ENCODE results near the gene TRAM2. TPM values are rescaled to one million over a fixed set of nuclear protein-coding genes. Genes with fewer than 3 reads are reported as not detected.

TRAM2 gene
- polyA plus RNA-seq, 1 donor: 44.1 TPM

DNA sequence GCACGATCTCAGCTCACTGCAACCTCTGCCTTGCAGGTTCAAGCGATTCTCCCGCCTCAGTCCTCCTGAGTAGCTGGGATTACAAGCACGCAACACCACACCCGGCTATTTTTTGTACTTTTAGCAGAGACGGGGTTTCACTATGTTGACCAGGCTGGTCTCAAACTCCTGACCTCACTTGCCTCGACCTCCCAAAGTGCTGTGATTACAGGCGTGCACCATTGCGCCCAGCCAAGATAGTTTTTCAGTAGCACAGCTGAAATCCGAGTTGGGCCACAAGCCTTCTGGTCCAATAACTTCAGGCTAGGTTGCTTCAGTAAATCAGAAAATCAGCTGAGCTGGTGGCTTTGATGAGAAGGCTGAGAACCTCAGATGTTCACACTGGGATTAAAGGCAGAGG is 65.7 kb downstream of the TRAM2 start:
- no peak overlapping the region for H3K27ac ChIP-seq (ENCODE audit: low read length)
- H3K9me3 ChIP-seq (ENCODE audit: control insufficient read depth, low read depth, low read length): no peaks in the 10 kb centered on the region
- no peaks in the 10 kb centered on the region for H3K27me3 ChIP-seq (ENCODE audit: control insufficient read depth, insufficient read depth, low read length)
- DNase-seq: no peak
- H3K4me1 ChIP-seq (ENCODE audit: control insufficient read depth, insufficient read depth, low read length): no peaks in the 10 kb centered on the region
- peaks cover 93% of the 10 kb centered on the region for H3K36me3 ChIP-seq (ENCODE audit: control insufficient read depth, insufficient read depth, low read length)
- no peak overlapping the region for H3K4me3 ChIP-seq (ENCODE audit: low read length)
- no CpG with 5 or more reads among the region's 10 CpGs for WGBS (ENCODE audit: insufficient coverage, low lambda C conversion rate)

DNA sequence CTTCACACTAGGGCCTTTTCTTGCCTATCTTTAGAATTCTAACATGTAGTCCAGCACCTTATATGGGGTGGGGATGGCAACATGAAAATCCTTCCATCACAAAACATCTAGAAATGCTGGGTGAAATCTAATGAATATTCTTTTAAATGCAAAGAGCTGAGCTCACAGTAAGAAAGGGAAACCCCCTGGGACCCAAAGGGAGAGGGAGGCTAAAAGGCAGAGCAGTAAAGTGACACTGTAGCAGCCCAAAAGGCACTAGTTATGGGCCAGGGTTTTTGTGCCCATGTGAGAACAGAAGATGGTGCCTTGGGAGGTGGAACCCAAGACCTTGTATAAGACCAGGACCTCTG is 66.7 kb downstream of the TRAM2 start:
- Histone ChIP-seq H3K4me1 (ENCODE audit: control insufficient read depth, insufficient read depth, low read length) (no peaks in the 10 kb centered on the region), H3K36me3 (ENCODE audit: control insufficient read depth, insufficient read depth, low read length) (peaks cover 94% of the 10 kb centered on the region), H3K27me3 (ENCODE audit: control insufficient read depth, insufficient read depth, low read length) (no peaks in the 10 kb centered on the region), H3K9me3 (ENCODE audit: control insufficient read depth, low read depth, low read length) (no peaks in the 10 kb centered on the region), H3K4me3 (ENCODE audit: low read length) (no peak overlapping the region), H3K27ac (ENCODE audit: low read length) (no peak overlapping the region)
- no peak for DNase-seq

DNA sequence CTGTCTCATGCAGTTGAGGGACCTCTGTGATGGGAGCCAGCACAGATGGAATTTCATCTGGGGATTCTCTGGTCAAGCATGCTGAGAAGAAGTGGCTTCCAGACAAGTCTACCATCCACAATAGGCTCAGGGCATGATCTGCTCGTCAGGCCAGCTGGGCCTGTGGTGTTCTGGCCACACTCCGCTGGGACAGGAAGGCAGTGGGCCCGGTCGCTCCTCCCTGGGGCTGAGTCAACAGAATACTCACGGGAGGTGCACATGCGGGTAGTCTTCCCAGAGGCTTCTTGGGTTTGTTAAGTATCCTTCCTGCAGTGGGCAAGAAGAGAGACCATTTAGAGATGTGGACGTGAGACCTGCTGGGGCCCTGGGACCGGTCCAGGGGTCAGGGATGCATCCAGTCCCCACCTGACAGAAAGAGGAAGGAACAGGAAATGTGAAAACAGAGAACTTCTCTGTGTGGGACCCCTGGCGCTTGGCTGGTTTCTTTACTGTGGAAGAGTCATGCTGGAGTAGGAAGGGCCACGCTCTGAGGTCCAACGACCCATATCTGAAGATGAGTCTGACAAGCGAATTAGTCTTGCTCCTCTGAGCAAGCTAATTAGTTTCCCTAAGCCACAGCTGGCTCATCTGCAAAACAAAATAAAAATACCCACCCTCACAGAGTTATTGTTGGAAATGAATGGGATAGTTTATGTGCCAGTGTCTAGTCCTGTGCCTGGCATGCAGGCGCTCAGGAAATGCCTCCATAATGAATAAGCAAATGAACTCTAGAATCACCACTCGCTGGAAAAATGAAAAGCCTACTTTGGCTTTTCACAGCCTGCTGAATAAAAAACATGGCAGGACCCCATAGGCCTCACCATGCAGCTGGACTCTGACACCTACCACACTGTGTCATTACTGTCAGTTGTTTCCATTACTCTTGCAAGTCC is 67.3 kb downstream of the TRAM2 start:
- H3K4me3 ChIP-seq (ENCODE audit: low read length): no peak overlapping the region
- no peak for DNase-seq
- no peaks in the 10 kb centered on the region for H3K9me3 ChIP-seq (ENCODE audit: control insufficient read depth, low read depth, low read length)
- H3K27ac ChIP-seq (ENCODE audit: low read length): no peak overlapping the region
- H3K27me3 ChIP-seq (ENCODE audit: control insufficient read depth, insufficient read depth, low read length): no peaks in the 10 kb centered on the region
- WGBS (ENCODE audit: insufficient coverage, low lambda C conversion rate): no CpG with 5 or more reads among the region's 14 CpGs
- peaks cover 4% of the 10 kb centered on the region for H3K4me1 ChIP-seq (ENCODE audit: control insufficient read depth, insufficient read depth, low read length)
- peaks cover 94% of the 10 kb centered on the region for H3K36me3 ChIP-seq (ENCODE audit: control insufficient read depth, insufficient read depth, low read length)

DNA sequence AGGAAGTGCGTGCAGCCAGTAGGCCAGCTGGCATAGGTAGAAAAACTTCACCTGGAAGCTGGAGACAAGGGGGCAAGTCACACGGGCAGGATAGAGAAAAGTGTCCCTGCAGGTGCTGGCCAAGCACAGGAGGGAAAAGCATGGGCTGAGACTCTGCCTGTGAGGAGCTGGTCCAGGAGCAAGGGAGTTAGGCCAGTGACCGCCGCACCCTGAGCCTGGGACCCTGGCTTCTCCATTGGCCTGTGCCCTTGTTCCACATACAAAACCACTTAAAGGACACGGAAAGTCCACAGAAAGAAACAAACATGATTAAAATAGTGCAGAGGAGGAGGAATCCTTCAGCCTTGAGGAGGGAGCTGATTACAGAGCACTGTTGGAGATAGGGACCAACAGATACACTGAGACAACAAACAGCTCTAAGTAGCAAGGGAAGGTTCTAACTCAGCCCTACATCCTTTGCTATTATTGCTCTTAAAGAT is 68.6 kb downstream of the TRAM2 start:
- H3K36me3 ChIP-seq (ENCODE audit: control insufficient read depth, insufficient read depth, low read length): peaks cover 90% of the 10 kb centered on the region
- H3K9me3 ChIP-seq (ENCODE audit: control insufficient read depth, low read depth, low read length): no peaks in the 10 kb centered on the region
- no peak for DNase-seq
- no peaks in the 10 kb centered on the region for H3K27me3 ChIP-seq (ENCODE audit: control insufficient read depth, insufficient read depth, low read length)
- H3K4me3 ChIP-seq (ENCODE audit: low read length): no peak overlapping the region
- no peak overlapping the region for H3K27ac ChIP-seq (ENCODE audit: low read length)
- WGBS (ENCODE audit: insufficient coverage, low lambda C conversion rate): no CpG with 5 or more reads among the region's 5 CpGs
- peaks cover 16% of the 10 kb centered on the region for H3K4me1 ChIP-seq (ENCODE audit: control insufficient read depth, insufficient read depth, low read length)

DNA sequence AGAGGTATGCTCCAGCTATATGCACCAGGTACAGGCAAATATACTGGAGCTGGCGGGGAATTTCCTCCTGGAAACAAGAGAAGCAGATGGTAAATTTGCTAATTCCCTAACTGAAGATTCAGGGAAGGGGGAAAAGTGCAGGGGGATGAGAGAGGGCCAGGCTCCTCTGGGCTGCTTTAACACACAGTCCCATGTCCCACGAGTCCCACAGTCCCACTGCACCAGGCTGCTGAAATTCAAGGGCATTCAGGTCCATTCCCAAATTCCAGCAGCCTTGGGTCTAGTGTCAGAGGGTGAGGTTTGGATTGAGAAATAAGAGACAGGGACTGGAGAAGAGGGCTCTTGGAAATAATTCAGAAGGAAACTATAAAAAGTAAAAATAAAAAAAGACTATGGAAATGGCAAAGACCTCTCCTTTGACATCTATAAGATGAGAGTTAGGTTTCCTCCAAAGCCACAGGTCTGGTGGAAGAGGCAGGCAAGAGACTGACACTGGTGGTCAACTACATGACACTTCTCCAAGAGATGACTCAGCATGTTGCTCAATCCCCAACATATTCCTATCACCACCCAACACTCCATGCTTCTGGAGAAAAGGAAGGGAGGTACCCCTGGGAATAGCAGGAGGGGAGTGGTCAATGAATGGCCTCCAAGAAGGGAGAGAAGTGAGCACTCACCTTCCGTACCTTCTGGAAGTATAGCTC is 69.2 kb downstream of the TRAM2 start:
- no peak overlapping the region for H3K4me3 ChIP-seq (ENCODE audit: low read length)
- H3K27me3 ChIP-seq (ENCODE audit: control insufficient read depth, insufficient read depth, low read length): no peaks in the 10 kb centered on the region
- H3K9me3 ChIP-seq (ENCODE audit: control insufficient read depth, low read depth, low read length): no peaks in the 10 kb centered on the region
- peaks cover 20% of the 10 kb centered on the region for H3K4me1 ChIP-seq (ENCODE audit: control insufficient read depth, insufficient read depth, low read length)
- H3K36me3 ChIP-seq (ENCODE audit: control insufficient read depth, insufficient read depth, low read length): peaks cover 92% of the 10 kb centered on the region
- no CpG with 5 or more reads among the region's 3 CpGs for WGBS (ENCODE audit: insufficient coverage, low lambda C conversion rate)
- no peak overlapping the region for H3K27ac ChIP-seq (ENCODE audit: low read length)
- no peak for DNase-seq

DNA sequence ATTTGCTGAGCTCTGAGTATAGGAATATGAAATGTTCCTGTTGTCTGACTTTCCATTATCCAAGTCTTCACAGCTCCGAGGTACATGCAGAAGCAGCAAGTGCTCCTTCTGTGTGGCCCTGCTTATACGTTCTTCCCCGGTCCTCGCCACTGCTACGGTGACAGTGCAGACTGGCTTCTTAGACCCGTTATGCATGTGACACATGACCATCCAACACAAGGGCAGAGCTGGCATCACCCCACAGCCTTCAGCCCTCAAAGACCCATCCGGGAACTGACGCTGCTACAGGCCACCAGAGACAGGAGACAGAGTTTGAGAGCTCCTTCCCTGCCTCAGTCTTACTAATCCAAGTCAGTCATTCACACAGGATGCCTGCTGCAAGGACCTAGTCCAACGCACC is 70.4 kb downstream of the TRAM2 start:
- no peaks in the 10 kb centered on the region for H3K27me3 ChIP-seq (ENCODE audit: control insufficient read depth, insufficient read depth, low read length)
- no peak for DNase-seq
- no peaks in the 10 kb centered on the region for H3K9me3 ChIP-seq (ENCODE audit: control insufficient read depth, low read depth, low read length)
- H3K4me1 ChIP-seq (ENCODE audit: control insufficient read depth, insufficient read depth, low read length): peaks cover 20% of the 10 kb centered on the region
- H3K27ac ChIP-seq (ENCODE audit: low read length): no peak overlapping the region
- no CpG with 5 or more reads among the region's 9 CpGs for WGBS (ENCODE audit: insufficient coverage, low lambda C conversion rate)
- peaks cover 94% of the 10 kb centered on the region for H3K36me3 ChIP-seq (ENCODE audit: control insufficient read depth, insufficient read depth, low read length)
- no peak overlapping the region for H3K4me3 ChIP-seq (ENCODE audit: low read length)

DNA sequence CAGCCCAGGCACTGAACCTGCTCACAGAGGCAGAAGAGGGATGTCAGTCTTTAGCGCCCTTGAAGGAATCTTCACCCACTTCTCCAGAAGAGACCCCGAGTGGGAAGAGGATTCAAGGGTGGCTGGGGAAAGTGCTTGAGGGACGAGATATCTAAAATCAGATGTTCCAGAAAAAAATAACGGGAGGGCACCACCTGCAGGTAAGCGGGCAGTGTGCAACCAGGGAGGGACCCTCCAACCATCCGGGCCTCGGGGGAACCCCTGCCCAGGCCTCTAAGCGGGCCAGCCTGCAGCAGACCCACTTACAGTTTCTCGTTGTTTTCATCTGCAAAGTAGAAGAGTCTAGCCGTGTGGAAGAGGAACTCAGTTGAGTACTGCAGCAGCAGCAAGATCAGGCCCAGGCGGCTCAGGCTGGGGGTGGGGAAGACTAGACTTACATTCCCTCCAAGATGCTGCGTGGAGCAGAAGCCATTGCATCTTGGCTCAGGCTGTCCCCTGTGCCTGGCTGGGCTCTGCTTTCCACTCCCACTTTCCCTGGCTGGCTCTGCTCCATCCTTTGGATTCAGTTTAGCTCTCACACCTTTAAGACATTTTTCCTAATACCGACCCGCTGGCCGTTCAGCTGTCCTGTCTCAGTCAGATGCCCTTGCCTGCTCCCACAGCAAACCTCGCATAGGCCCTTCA is 71.0 kb downstream of the TRAM2 start:
- no peak overlapping the region for H3K4me3 ChIP-seq (ENCODE audit: low read length)
- no peaks in the 10 kb centered on the region for H3K9me3 ChIP-seq (ENCODE audit: control insufficient read depth, low read depth, low read length)
- H3K27ac ChIP-seq (ENCODE audit: low read length): no peak overlapping the region
- no peaks in the 10 kb centered on the region for H3K27me3 ChIP-seq (ENCODE audit: control insufficient read depth, insufficient read depth, low read length)
- H3K36me3 ChIP-seq (ENCODE audit: control insufficient read depth, insufficient read depth, low read length): peaks cover 92% of the 10 kb centered on the region
- DNase-seq: no peak
- WGBS (ENCODE audit: insufficient coverage, low lambda C conversion rate): no CpG with 5 or more reads among the region's 16 CpGs
- peaks cover 20% of the 10 kb centered on the region for H3K4me1 ChIP-seq (ENCODE audit: control insufficient read depth, insufficient read depth, low read length)

DNA sequence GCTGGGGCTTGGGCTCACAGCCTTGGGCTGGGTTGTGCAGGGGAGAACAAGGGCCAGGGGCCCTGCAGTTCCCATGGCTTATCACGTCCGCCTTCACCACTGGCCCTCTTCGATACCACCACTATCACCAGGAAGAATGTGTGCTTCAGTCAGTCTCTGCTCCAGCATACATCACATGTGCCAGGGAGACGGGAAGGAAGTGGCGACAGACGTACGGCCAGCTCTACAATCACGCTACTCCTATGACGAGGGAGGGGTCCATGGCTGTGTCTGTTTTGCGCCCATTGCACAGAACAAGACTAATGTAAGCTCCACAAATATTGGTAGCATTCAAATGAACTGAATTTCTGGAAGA is 72.1 kb downstream of the TRAM2 start:
- Histone ChIP-seq H3K27me3 (ENCODE audit: control insufficient read depth, insufficient read depth, low read length) (no peaks in the 10 kb centered on the region), H3K27ac (ENCODE audit: low read length) (peak overlapping the region; percentile 81), H3K4me1 (ENCODE audit: control insufficient read depth, insufficient read depth, low read length) (peaks cover 20% of the 10 kb centered on the region), H3K36me3 (ENCODE audit: control insufficient read depth, insufficient read depth, low read length) (peaks cover 90% of the 10 kb centered on the region), H3K9me3 (ENCODE audit: control insufficient read depth, low read depth, low read length) (no peaks in the 10 kb centered on the region), H3K4me3 (ENCODE audit: low read length) (no peak overlapping the region)
- DNase-seq: no peak
- no CpG with 5 or more reads among the region's 10 CpGs for WGBS (ENCODE audit: insufficient coverage, low lambda C conversion rate)

DNA sequence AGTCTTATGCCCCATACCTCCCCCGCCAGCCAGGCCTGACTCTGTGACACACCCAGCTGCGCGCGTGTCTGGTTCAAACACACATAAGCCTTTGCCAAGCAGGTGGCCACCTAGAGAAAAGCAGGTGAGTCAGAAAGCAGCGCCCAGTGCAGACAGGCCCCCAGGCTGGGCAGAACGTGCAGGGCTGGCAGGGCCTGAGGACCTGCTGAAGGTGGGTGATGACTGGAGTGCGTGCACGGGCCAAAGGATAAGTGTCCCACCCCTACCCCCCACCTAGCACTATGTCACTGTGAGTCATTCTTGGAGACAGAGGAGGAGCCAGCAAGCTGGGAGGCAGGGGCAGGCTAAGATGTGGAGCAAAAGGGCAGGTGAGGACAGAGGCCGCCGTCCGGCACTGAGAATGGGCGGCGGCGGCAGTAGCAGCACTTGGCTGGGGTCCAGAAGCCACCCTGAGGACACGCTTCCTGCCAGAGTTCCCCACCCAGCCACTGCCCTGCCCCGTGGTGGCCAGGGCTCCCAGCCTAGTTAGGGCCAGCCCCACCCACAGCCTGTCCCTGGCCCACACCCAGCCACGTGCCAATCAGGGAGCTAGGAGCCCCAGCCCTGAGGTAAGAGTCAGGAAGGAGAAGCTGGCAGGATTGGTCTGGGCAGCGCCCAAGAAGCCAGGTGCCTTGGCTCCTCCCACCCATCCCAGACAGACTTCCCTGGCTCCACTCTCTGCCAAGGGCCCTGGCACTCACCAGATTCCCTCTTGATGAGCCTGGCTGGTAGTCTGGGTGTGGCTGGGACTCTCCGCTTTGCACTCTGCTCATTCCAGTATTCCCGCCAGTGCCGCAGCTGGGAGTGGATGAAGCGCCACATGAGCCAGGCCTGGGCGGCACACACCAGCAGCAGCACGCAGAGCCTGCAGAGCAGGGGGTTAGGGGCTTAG is 72.7 kb downstream of the TRAM2 start:
- peak; percentile 95 to 99 for DNase-seq
- Histone ChIP-seq H3K27ac (ENCODE audit: low read length) (peak overlapping the region; percentile 81), H3K36me3 (ENCODE audit: control insufficient read depth, insufficient read depth, low read length) (peaks cover 86% of the 10 kb centered on the region), H3K27me3 (ENCODE audit: control insufficient read depth, insufficient read depth, low read length) (no peaks in the 10 kb centered on the region), H3K4me3 (ENCODE audit: low read length) (no peak overlapping the region), H3K4me1 (ENCODE audit: control insufficient read depth, insufficient read depth, low read length) (peaks cover 20% of the 10 kb centered on the region), H3K9me3 (ENCODE audit: control insufficient read depth, low read depth, low read length) (no peaks in the 10 kb centered on the region)
- no CpG with 5 or more reads among the region's 24 CpGs for WGBS (ENCODE audit: insufficient coverage, low lambda C conversion rate)
